Activated naive CD8-positive, alpha-beta T cell (primary cell): ENCODE data around the gene C17orf113.

Experiments used
- H3K27ac Mint-ChIP-seq: one replicate; pipeline ENCODE4 v1.8.0; 2021; ENCODE audit warnings: mixed read lengths
- H3K27me3 Mint-ChIP-seq: one replicate; pipeline ENCODE4 v1.8.0; 2021; ENCODE audit warnings: mixed read lengths
- H3K36me3 Mint-ChIP-seq: one replicate; pipeline ENCODE4 v1.8.0; 2021; ENCODE audit warnings: mixed read lengths
- H3K4me1 Mint-ChIP-seq: one replicate; pipeline ENCODE4 v1.8.0; 2021; ENCODE audit warnings: low read depth, mixed read lengths
- H3K4me3 Mint-ChIP-seq: one replicate; pipeline ENCODE4 v1.8.0; 2021; ENCODE audit warnings: mild to moderate bottlenecking, mixed read lengths
- H3K9me3 Mint-ChIP-seq: one replicate; pipeline ENCODE4 v1.8.0; 2021; ENCODE audit warnings: low read depth, mixed read lengths

C17orf113 gene

DNA sequence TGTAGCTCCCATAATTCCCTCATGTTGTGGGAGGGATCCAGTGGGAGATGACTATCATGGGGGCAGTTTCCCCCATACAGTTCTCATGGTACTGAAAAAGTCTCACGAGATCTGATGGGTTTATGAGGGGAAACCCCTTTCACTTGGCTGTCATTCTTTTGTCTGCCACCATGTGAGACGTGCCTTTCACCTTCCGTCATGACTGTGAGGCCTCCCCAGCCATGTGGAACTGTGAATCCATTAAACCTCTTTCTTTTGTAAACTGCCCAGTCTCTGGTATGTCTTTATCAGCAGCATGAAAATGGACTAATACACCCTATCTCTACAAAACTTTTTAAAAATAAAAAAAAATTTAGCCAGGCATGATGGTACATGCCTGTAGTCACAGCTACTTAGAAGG lies 6.2 kb upstream of the C17orf113 start:
- Mint-ChIP-seq H3K36me3 (no peaks in the 10 kb centered on the region), H3K27me3 (peaks cover 11% of the 10 kb centered on the region), H3K9me3 (no peaks in the 10 kb centered on the region), H3K27ac (no peak overlapping the region), H3K4me3 (no peak overlapping the region), H3K4me1 (no peaks in the 10 kb centered on the region)

DNA sequence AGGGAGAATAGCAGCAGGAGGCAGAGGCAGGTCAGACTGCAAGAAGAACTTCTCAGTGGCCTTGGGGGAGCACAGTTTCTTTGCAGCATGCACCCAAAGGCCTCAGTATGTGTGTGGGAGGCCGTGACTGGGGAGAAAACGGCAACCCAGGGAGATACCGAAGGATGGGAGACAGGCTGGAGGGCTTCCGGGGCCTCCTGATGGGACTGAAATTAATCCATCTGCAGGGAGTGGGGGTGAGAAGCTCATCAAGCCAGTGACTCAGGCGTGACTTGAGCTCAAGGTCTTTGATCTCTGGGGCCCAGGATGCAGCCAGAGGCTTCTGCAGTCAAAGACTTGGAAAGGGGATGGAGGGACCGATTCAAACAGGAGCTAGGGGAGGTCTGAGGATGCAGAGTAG lies 5.1 kb upstream of the C17orf113 start:
- Mint-ChIP-seq H3K4me3 (no peak overlapping the region), H3K4me1 (peaks cover 2% of the 10 kb centered on the region), H3K27me3 (peaks cover 11% of the 10 kb centered on the region), H3K9me3 (no peaks in the 10 kb centered on the region), H3K27ac (no peak overlapping the region), H3K36me3 (no peaks in the 10 kb centered on the region)

DNA sequence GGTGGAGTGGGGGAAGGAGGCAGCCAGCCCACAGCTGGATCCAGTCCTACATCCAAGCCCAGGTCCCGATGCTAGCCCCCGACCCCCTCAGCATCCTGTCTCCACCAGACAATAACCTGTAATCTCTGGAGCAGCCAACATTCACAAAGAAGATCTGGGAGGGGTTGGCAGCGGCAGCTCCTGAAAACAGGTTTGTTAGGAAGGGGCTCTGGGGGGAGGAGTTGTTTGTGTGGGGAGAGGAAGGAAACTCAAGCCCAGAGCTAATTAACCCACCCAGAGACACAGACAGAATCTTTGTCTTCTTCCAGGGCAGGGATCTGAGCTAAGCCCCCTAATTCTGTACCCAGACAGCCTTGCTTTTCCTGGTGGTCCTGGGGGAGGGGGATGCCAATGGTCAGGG lies 4.6 kb upstream of the C17orf113 start:
- Mint-ChIP-seq H3K27ac (no peak overlapping the region), H3K4me1 (peaks cover 2% of the 10 kb centered on the region), H3K4me3 (no peak overlapping the region), H3K9me3 (no peaks in the 10 kb centered on the region), H3K36me3 (no peaks in the 10 kb centered on the region), H3K27me3 (peaks cover 11% of the 10 kb centered on the region)

DNA sequence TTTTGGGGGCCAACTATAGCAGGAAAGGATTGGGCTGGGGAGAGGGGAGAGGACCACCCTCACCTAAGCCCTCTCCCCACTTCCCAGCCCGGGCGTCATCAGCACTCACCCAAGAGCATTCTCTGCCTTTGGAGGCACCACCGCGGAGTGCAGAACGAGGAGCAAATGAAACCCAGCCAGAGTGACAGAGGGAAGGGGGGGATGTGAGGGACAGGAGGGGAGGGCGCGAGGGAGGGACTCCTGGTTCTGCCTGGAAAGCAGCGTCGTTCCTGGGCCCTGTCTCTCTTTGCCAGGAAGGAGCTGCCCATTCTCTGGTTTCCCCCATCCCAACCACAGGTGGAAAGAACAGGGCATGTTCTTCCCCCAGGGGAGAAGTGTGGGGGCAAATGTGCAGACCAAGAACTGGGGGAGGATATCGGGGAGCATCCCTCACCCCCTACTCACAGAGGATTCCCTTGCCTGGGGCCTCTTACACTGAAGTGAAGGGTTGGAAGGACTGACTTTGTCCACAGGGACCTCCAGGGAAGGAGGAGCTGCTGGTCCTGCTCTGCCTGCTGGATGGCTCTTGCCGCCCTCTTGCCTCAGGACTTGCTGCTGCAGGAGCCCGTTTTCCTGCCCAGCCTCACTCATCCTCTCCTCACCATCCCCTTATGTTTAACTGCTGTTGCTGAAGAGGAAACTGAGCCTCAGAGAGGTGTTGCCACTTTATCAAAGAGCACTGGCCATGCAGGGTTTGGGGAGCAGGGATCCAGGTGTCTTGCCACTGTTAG lies 3.5 kb upstream of the C17orf113 start:
- Mint-ChIP-seq H3K27me3 (peaks cover 14% of the 10 kb centered on the region), H3K4me3 (no peak overlapping the region), H3K9me3 (no peaks in the 10 kb centered on the region), H3K4me1 (peaks cover 2% of the 10 kb centered on the region), H3K27ac (no peak overlapping the region), H3K36me3 (no peaks in the 10 kb centered on the region)

DNA sequence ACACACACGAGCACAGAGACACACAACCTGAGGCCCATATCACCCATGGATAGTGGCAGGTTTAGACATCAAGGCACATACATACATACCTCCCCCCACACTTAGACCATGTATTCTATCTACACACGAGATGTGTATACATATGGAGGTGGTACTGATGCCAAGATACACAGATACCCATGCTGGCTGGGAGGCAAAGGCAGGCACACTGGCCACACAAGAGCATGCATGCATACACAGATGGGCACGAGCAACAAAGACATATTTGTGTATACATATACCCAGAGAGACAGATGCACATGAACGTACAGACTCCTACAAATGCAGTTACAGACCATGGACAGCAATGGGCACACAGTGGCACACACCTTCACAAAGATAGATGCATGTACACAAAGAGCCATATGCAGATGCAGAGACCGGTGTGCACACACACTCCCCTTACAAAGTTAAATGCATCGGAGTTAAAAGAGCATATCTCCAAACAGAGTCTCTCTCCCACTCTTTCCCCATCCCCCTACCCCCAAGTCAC lies 2.0 kb upstream of the C17orf113 start:
- H3K4me1 Mint-ChIP-seq, result peaks cover 2% of the 10 kb centered on the region
- H3K27me3 Mint-ChIP-seq, result peaks cover 14% of the 10 kb centered on the region
- no peaks in the 10 kb centered on the region for H3K36me3 Mint-ChIP-seq
- H3K4me3 Mint-ChIP-seq, result no peak overlapping the region
- no peaks in the 10 kb centered on the region for H3K9me3 Mint-ChIP-seq
- no peak overlapping the region for H3K27ac Mint-ChIP-seq

DNA sequence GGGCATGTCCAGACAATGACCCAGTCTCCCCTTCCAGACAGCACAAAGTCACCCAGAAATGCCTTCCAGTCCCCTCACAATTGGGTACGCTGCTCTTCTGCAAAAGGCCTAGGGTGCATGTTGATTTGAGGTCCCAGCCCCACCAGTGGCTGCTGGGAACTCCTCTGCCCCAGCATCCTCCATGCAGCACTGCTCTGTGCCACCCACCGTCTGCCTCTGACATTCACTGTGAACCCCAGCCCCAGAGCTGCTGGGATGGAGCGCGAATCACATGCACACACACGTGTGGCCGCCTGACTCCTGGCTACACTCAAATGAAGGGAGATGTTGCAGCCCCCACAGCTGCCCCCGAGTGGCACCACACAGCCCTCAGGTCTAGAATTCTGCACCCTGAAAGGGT lies 1.2 kb upstream of the C17orf113 start:
- H3K4me3 Mint-ChIP-seq, result peak overlapping the region; percentile 84
- H3K27ac Mint-ChIP-seq, result no peak overlapping the region
- H3K36me3 Mint-ChIP-seq, result no peaks in the 10 kb centered on the region
- H3K4me1 Mint-ChIP-seq, result peaks cover 2% of the 10 kb centered on the region
- peaks cover 14% of the 10 kb centered on the region for H3K27me3 Mint-ChIP-seq
- no peaks in the 10 kb centered on the region for H3K9me3 Mint-ChIP-seq

DNA sequence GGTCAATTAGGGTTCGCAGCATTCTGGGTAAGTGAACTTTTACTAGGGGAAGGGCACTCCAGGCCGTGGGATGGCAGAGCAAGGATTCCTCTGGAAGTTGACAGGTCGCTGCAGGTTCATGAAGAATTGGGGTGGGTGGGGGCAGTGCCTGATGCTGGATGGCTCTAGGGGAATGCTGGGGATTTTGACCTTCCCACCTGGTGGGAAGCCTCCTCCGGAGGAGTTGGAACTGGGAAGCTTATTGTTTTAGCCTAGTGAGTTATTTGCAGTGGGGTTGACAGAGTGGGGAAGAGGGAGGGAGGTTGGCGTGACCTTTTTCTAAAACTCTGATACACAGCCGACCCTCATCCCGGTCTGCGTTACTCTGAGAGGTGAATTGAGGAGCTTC lies 606 bp upstream of the C17orf113 start:
- peaks cover 14% of the 10 kb centered on the region for H3K27me3 Mint-ChIP-seq
- no peak overlapping the region for H3K27ac Mint-ChIP-seq
- peaks cover 2% of the 10 kb centered on the region for H3K4me1 Mint-ChIP-seq
- peak overlapping the region; percentile 84 for H3K4me3 Mint-ChIP-seq
- no peaks in the 10 kb centered on the region for H3K9me3 Mint-ChIP-seq
- H3K36me3 Mint-ChIP-seq, result no peaks in the 10 kb centered on the region

DNA sequence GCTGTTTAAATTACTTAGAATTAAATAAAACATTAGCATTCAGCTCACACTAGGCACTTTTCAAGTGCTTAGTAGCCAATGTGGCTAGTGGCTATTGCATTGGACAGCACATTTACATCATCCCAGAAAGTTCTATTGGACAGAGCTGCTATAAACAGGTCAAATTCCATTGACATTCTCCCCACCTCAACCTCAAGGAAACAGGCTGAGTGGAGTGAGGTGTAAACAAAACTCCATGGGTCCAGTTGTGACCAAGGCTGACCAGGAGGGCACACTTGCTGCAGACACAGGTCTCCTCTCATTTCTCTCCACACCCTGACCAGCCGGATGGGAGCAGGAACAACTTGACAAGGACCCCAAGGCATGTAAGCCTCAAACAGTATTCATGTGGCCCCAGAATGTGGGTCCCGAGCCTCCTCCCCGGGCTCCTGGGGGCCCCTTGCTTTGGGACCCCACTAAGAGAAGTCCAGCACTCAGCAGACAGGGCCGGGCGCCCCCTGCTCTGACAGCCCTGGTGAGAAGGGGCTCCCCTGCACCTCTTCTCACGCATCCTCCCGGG lies 488 bp downstream of the C17orf113 start:
- peak overlapping the region; percentile 79 for H3K4me3 Mint-ChIP-seq
- no peaks in the 10 kb centered on the region for H3K9me3 Mint-ChIP-seq
- no peak overlapping the region for H3K27ac Mint-ChIP-seq
- H3K36me3 Mint-ChIP-seq, result no peaks in the 10 kb centered on the region
- H3K27me3 Mint-ChIP-seq, result peaks cover 14% of the 10 kb centered on the region
- peaks cover 2% of the 10 kb centered on the region for H3K4me1 Mint-ChIP-seq

DNA sequence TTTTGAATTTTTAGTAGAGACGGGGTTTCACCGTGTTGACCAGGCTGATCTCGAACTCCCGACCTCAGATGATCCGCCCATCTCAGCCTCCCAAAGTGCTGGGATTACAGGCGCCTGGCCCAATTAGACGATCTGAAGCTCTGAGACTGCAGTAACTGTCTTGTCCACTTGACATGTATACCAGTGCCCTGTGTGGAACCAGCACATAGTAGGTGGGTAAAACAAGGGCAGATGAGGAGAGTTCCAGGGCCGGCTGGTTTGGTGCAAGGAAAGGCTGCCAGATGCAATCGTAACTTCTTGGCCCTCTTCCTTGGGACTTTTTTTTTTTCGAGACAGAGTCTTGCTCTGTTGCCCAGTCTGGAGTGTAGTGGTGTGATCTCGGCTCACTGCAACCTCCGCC lies 3.1 kb downstream of the C17orf113 start:
- Mint-ChIP-seq H3K4me3 (no peak overlapping the region), H3K27me3 (peaks cover 4% of the 10 kb centered on the region), H3K27ac (no peak overlapping the region), H3K9me3 (no peaks in the 10 kb centered on the region), H3K4me1 (peaks cover 2% of the 10 kb centered on the region), H3K36me3 (no peaks in the 10 kb centered on the region)

DNA sequence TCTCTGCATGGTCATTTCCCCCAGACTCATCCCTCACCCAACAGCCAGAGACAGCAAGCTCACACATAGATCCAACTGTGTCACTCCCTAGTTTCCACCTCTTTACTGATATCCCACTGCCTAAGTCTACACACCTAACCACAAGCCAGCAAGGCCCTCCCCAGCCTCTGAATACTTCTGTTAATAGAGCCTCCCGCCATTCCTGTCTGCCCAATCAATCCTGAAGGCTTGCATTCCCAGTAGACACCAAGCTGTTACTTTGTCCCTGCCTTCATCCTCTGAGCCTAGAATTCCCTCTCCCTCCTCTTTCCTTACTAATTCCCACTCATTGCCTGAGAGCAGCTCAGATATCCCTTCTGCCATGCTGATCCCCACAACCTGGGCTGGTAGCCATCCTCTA lies 4.7 kb downstream of the C17orf113 start:
- Mint-ChIP-seq H3K27me3 (peaks cover 3% of the 10 kb centered on the region), H3K9me3 (no peaks in the 10 kb centered on the region), H3K4me1 (peaks cover under 1% of the 10 kb centered on the region), H3K36me3 (no peaks in the 10 kb centered on the region), H3K27ac (no peak overlapping the region), H3K4me3 (no peak overlapping the region)

DNA sequence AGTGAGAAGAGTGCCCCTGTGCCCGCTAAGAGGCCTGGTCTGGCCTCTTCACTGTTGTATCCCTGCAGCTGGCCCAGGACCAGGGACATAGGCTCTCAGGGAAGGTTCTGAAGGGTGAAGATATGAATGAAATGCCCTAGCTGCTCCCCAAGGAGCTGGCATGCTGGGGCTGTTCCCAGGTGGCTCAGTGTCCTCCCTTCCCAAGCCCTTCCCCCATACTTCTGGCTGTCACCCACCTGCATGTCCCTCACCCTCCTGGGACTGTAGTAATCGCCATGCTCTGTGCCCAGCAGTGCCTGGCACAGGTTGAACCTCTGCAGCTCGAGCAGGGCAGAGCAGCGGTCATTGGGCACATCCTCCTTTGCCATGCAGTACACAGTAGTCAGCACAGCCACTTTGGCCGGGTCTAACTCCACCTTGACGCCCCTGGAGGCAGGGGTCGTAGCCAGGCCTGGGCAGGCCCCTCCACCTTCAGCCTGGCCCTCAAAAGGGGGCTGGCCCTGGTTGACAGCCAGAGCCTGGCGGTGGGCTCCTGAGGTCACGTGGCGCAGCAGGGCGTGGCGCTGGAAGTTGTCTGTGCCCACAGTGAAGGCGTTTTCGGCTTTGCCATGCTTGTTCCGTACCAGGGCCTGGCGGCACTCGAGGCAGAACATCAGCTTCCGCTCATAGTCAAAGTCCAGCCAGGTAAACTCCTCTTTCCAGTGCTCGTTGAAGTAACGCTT lies 7.6 kb downstream of the C17orf113 start:
- Mint-ChIP-seq H3K4me1 (no peaks in the 10 kb centered on the region), H3K27me3 (no peaks in the 10 kb centered on the region), H3K4me3 (no peak overlapping the region), H3K36me3 (no peaks in the 10 kb centered on the region), H3K9me3 (no peaks in the 10 kb centered on the region), H3K27ac (no peak overlapping the region)

DNA sequence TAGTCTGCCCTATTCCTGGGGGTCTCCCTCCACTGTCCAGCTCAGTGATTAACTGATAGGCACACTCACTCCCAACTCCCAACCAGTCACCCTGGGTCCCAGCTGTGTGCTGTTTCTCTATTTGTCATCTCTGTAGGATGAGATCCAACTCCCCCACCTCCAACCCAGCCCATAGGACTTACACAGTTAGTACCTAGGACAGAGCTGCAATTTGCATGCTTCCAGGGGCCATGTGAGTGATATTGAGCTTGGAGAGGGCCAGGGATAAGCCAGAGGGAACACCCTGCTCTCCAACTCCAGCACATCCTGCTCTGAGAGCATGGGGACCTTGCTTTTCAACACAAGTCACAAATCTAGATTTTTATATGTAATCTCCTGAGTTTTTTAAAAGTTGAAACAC lies 8.8 kb downstream of the C17orf113 start:
- Mint-ChIP-seq H3K9me3 (no peaks in the 10 kb centered on the region), H3K4me1 (no peaks in the 10 kb centered on the region), H3K27ac (no peak overlapping the region), H3K36me3 (no peaks in the 10 kb centered on the region), H3K4me3 (no peak overlapping the region), H3K27me3 (peaks cover 2% of the 10 kb centered on the region)

DNA sequence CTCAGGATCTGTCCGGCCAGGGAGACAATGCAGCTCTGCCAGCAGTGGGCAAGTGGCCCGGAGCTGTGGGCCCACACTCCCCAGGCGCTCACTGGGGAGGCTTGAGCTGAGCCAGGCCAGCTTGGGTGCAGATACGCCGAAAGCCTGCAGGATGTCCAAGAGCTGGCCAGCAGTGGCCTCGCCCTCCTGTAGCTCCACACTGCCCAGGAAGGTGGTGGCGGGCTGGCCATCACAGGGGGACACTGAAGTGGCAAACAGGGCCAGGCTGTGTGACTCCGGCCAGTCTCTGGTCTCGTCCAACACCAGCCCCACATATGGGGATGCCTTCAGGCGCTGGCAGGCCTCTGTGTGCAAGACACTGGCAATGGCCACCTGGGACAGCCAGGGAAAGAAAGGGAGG lies 9.6 kb downstream of the C17orf113 start:
- Mint-ChIP-seq H3K4me1 (no peaks in the 10 kb centered on the region), H3K27ac (no peak overlapping the region), H3K36me3 (no peaks in the 10 kb centered on the region), H3K27me3 (peaks cover 2% of the 10 kb centered on the region), H3K4me3 (no peak overlapping the region), H3K9me3 (no peaks in the 10 kb centered on the region)

DNA sequence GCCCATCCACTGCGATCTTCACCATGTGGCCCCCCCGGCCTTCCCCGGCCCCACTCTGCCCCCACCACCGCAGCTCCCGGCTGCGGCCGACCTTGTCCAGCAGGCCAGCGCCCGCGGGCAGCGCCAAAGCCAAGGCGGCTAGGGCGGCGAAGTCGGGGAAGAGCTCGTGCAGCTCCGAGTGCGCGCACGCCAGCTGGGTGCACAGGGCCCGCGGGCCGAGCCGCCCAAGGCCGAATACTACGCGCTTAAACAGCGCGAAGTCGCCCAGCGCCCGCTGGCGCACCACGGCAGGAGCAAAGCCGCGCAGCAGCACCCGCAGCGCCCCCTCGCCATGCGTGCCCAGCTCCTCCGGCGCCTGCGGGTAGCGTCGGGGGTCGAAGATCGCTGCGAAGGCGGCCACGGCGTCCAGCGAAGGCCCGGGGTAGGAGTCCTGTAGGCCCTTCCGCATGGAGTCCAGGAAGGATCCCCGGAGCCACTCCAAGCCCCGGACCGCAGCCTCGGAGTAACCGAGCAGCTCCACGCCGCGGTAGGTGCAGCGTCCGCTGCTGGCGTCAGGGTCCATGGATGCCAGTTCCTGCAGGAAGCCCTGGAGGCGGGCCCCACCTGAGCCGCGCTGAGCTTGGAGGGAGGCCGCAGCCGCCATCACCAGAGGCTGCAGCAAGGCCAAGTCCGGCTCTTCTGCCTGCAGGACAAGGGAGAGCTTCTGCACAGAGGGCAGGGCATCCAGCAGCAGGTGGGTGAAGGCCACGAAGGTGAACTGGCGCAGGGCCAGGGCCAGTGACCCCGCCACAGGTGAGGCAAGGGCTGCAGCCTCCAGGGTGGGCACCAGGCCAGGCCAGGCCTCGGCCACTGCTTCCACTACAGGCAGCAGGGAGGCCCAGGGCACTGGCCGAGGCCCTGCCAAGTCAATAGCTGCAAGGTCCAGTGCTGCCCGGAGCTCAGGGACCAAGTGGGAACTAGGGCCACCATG lies 10.3 kb downstream of the C17orf113 start:
- Mint-ChIP-seq H3K27me3 (peaks cover 2% of the 10 kb centered on the region), H3K27ac (no peak overlapping the region), H3K4me1 (no peaks in the 10 kb centered on the region), H3K4me3 (no peak overlapping the region), H3K36me3 (no peaks in the 10 kb centered on the region), H3K9me3 (no peaks in the 10 kb centered on the region)
